Measurements from ENCODE around the gene RBMS2.
"Not testable (repeated sequence)": the region's sequence is repeated elsewhere in the genome, so short reads cannot be mapped to it uniquely, and the experiment has no call there.

Gene RBMS2

DNA sequence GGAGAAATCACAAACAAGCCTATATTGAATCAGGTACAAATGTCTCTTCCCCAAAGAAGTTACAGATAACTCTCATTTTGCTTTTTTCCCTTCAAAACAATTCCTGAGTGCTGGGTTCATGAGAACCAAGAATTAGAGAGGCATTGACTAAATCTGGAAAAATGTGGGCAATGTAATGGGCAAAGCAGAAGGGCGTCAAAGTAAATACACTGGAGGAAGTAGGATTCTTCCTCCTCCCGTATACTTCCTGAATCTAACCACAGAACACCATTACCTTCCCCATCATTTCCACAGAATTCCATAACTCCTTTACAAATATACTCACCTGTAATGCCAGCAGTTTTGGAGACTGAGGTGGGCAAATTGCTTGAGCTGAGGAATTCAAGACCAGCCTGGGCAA is 3.0 kb upstream of the RBMS2 start:
- no peak for DNase-seq

DNA sequence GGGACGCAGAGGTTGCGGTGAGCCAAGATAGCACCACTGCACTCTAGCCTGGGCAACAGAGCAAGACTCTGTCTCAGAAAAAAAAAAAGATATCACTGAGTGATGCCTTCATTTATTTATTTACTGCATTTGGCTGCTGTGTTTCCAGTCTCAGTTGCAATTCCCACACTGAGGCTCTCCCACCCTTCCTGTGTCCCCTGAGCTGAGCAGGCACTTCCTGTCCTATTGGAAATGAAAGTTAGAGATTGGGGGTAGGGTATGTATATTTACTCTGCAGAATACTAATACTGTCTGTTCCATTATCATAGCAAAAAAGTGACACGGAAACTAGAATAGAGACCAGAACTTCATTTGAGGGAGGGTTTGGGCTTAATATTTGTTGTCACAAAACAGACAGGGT is 1.6 kb upstream of the RBMS2 start:
- DNase-seq, result no peak

- DNase-seq, result no peak
Observed at GRCh38 chr12:56520506-56520905, 1.1 kb upstream of the RBMS2 start.

DNA sequence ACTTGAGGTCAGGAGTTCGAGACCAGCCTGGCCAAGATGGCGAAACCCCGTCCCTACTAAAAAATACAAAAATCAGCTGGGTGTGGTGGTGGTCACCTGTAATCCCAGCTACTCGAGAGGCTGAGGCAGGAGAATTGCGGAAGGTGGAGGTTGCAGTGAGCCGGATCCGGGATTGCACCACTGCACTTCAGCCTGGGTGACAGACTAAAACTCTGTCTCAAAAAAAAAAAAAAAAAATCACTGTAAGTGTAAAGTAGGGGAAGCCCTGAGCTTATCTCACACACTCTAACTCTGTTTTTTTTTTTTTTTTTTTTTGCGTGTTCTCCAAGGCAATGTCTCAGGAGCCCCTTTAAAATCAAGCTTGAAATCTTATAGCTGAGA is 421 bp upstream of the RBMS2 start:
- DNase-seq, result no peak

DNA sequence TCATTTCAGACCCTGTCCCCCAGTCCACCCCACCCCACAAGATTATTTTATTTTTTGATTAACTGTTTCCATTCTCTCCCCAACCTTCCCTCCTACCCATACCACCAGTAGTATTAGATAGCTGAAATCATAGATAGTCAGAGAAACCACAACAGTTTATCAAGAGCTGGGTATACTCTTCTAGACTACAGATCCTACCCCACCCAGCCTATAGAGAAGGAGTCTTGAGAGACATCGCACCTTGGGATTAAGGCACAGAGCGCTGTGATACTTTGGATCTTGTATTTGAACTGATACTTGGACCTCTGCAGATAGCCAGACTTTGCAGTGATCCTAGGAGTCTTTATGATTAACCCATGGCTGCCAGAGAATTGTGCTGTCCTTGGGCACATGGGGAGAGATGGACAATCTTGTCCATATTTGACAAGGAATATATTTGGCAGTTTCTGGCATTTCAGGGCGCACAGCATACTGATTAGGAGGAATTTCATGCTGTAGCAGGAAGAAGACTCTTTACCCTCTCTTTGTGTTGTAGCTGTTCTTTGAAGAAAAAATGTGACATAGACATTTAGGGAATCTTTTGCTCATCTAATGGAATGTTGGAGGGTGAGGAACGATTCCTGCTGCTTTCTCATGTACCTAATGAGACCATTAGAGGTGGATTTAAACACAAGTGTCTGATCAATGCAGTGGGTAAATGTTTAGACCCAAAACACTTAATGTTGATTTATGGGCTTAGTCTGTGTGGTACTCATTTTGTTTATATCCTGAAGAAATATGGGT is 982 bp downstream of the RBMS2 start:
- DNase-seq, result no peak

GRCh38 chr12:56528846-56529245 is 7.2 kb downstream of the RBMS2 start:
- DNase-seq, result no peak

DNA sequence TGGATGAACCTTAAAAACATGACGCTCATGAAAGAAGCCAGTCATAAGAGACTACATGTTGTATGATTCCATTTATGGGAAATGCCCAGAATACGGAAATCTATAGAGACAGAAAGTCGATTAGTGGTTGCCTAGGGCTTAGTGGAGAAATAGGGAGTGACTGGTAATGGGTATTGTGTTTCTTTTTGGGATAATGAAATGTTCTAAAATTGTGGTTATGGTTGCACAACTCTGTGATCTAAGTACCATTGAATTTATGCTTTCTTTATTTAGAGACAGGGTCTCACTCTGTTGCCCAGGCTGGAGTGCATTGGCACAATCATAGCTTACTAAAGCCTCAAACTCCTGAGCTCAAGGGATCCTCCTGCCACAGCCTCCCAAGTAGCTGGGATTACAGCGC is 8.0 kb downstream of the RBMS2 start:
- DNase-seq, result no peak

GRCh38 chr12:56530390-56531055 is 8.9 kb downstream of the RBMS2 start:
- no peak for DNase-seq

- no peak for DNase-seq
Observed at GRCh38 chr12:56537546-56537945, 15.9 kb downstream of the RBMS2 start.

DNA sequence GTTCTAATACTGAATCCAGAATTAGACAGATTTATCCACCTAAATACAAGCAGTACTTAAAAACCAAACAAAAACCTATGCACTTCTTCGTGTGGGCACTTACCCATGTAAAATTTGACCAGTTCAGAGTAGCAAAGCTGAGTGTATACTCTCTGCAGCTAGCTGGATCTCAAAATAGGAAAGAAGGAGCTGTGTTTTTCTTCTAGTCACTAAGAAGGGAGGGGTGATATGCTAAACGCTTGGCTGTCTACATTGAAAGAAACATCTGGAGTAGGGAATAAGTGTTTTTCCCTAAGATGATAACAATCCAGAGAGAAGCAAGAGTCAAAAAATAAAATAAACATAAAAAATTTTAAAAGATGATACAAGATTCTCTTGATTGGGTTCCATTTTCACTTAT is 20.0 kb downstream of the RBMS2 start:
- DNase-seq, result no peak

GRCh38 chr12:56542164-56542563 is 20.5 kb downstream of the RBMS2 start:
- no peak for DNase-seq

GRCh38 chr12:56545023-56545604 is 23.5 kb downstream of the RBMS2 start:
- no peak for DNase-seq

DNA sequence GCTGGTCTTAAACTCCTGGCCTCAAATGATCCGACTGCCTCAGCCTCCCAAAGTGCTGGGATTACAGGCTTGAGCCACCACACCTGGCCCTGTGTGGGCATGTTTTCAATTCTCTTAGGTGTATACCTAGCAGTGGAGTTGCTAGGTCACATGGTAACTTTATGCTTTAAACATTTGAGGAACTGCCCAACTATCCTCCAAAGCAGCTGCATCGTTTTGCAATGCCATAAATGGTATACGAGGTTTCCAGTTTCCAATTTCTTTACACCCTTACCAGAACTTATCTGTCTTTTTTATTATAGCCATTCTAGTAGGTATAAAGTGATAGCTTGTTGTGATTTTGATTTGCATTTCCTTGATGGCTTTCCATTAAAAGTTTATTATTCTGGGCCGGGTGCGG is 25.1 kb downstream of the RBMS2 start:
- DNase-seq, result no peak

DNA sequence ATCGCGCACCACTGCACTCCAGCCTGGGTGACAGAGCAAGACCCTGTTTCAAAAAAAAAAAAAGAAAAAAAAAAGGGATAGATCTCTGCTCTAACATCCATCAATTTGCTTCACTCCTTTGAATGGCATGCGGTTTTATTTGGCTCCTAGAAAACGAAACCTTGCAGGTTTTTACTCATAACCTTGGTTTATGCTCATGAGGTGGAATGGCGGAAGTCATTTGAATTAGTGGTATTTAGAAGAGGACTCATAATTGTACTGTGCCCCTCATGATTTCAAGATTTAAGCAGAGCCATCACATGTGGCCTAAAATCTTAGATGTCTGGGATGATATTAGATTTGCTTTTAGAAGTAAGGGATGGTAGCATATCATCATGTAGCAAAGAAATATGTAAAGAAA is 29.4 kb downstream of the RBMS2 start:
- DNase-seq, result no peak

DNA sequence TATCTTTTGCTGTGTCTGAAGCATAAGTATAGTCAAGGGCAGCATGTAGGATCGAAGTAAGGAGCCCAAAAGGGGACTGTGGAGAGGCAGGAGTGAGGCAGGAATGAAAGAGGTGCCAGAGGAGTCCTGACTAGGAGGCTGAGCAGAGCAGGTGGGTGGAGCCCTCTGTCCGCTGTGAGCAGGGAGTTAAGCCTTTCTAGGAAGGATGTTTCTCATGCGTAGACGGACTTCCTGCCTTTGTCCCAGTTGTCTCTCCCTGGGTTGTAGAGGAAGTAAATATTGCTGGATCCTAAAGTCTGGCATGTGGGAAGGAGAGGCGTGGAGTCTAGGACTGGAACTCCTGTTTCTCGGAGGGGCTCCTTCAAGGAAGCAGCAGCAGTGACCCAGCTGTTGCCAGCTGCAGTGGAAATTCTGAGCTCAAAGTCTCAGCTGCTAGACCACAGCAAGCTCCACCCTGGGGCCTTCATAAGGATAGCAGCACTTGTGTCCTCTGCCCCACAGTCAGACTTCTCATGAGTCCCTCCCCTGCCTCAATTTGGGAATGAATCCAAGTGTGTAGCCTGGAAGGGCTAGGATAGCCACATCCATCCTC is 44.0 kb downstream of the RBMS2 start:
- peak; percentile 54 for DNase-seq

GRCh38 chr12:56568146-56568545 is 46.5 kb downstream of the RBMS2 start:
- no peak for DNase-seq

- DNase-seq, result no peak
Observed at GRCh38 chr12:56571121-56571520, 49.5 kb downstream of the RBMS2 start.

GRCh38 chr12:56572288-56572687 is 50.7 kb downstream of the RBMS2 start:
- no peak for DNase-seq

DNA sequence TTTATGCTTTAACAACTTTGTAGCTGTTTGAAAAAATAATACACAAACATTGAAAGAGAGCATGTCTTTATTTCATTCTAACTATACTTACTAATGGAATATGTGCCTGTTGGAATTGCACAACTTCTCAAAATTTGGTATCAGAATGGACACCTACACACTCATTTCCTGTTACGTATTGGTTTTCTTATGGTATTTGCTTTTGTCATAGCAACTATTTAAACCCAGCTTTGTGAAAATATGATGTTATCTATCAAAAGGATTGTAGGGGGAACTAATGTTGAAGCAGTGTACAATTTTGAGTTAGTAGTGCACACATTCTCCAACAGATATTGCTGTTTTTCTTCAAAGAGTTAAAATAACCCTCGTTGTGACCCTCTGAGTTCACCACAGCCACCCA is 52.6 kb downstream of the RBMS2 start:
- no peak for DNase-seq

DNA sequence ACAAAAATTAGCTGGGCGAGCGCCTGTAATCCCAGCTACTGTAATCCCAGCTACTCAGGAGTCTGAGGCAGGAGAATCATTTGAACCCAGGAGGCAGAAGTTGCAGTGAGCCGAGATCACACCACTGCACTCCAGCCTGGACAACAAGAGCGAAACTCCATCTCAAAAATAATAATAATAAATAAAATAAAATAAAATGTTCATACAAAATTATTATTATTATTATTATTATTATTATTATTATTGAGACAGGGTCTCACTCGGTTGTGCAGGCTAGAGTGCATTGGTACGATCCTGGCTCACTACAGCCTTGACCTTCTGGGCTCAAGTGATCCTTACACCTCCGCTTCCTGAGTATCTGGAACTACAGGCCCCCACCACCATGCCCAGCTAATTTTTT is 55.6 kb downstream of the RBMS2 start:
- not testable (repeated sequence) for DNase-seq

DNA sequence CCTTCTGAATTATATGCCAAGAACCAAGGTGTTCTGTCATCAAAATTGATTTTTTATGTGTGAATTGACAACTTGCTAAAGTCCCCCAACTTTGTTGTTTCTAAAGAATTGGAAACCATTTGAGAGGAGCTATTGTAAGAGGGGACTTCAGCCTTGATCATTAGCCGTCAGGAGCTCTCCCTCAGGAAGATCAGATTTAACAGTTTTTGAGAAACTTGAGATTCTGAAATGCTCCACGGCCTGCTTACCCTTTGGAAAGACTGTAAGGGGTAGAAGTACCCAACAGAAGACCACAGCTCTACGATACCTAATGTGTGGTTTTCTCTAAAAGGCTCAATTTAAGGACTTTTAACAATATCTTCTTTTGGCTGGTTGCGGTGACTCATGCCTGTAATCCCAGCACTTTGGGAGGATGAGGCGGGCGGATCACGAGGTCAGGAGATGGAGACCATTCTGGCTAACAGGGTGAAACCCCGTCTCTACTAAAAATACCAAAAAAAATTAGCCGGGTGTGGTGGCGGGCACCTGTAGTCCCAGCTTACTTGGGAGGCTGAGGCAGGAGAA is 57.4 kb downstream of the RBMS2 start:
- DNase-seq, result no peak

- DNase-seq, result no peak
Observed at GRCh38 chr12:56581418-56582145, 60.0 kb downstream of the RBMS2 start.

DNA sequence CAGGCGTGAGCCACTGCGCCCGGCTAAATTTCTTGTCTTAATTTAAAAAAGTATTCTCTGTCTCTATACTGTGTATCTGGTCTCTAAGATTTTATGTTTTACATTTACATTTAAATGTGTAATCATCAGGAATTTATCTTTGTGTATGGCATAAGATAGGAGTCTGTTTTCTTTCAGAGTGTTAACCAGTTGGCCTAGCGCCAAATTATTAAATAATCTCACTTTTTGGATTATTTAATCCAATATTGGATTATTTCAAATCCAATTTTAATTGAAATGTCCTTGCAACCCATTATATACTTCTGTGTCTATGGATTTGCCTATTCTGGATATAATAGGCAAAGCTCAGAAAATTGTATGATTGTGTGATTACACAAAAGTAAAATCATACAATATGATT is 63.5 kb downstream of the RBMS2 start:
- no peak for DNase-seq

Measured in NCI-H2029 (cell line).